ENCODE results near the gene ZMYND11. TPM values are rescaled to one million over a fixed set of nuclear protein-coding genes. Genes with fewer than 3 reads are reported as not detected.

ZMYND11 gene
- total and polyA plus RNA-seq, 2 of the 8 experiments (the other 6 are each of a cell fraction or from before 2014, with no cell fraction given), result 7.5 to 26.6 TPM

GRCh38 chr10:271722-272121 lies 136.5 kb downstream of the ZMYND11 start:
- H3K9me3 ChIP-seq (ENCODE audit: insufficient read depth in 2 of 2, low read depth in 1 of 2, low read length in 1 of 2), result no peaks in the 10 kb centered on the region
- no peak overlapping the region for H3K23ac ChIP-seq (ENCODE audit: insufficient read length)
- no peak overlapping the region for H4K5ac ChIP-seq (ENCODE audit: insufficient read length, low read depth, low read length)
- no peak overlapping the region for H3K4me2 ChIP-seq (ENCODE audit: insufficient read depth in 1 of 2, low read depth in 2 of 2, low read length in 2 of 2)
- no peak overlapping the region for H4K91ac ChIP-seq (replicated peaks; ENCODE audit: insufficient read length, low read length)
- H2BK15ac ChIP-seq (ENCODE audit: low read length), result no peak overlapping the region
- H3K4me1 ChIP-seq (replicated peaks in 1 of 4; ENCODE audit: control insufficient read depth in 3 of 4, insufficient read depth in 4 of 4, low read length in 3 of 4), result peaks cover 0 to 5% (median 3%) of the 10 kb centered on the region in 4 experiments; a peak in 3 of 7 replicates
- H3K9ac ChIP-seq (replicated peaks in 1 of 4; ENCODE audit: extremely low read depth in 1 of 4, low read depth in 3 of 4, low read length in 3 of 4), result no peak overlapping the region
- no peak overlapping the region for H2AK5ac ChIP-seq (ENCODE audit: low read depth, low read length)
- no peaks in the 10 kb centered on the region; a peak in 1 of 7 replicates for H3K27me3 ChIP-seq (replicated peaks in 1 of 4; ENCODE audit: control insufficient read depth in 3 of 4, extremely low read depth in 1 of 4, insufficient read depth in 3 of 4, low read length in 3 of 4)
- H3K23me2 ChIP-seq (ENCODE audit: low read depth, low read length), result no peaks in the 10 kb centered on the region
- no peaks in the 10 kb centered on the region for H3K79me2 ChIP-seq (ENCODE audit: control insufficient read depth in 1 of 2, insufficient read depth in 2 of 2, low read length in 2 of 2)
- H2BK12ac ChIP-seq (ENCODE audit: low read depth, low read length), result no peak overlapping the region
- no peak overlapping the region for H3K18ac ChIP-seq (ENCODE audit: extremely low read depth, low read length)
- H4K8ac ChIP-seq (ENCODE audit: extremely low read depth, insufficient read depth, low read length), result no peak overlapping the region
- ChIA-PET CTCF (ENCODE audit: partially characterized antibody) (interaction anchor here (0.8 to 3.0 kb wide), 6 partner anchors 8 to 517 kb away, joined by 3 to 10 read pairs (median 4); no protein-coding TSS in a partner anchor), POLR2A (ENCODE audit: partially characterized antibody) (no interaction called here)
- no peak overlapping the region for H2BK120ac ChIP-seq (replicated peaks; ENCODE audit: low read depth, low read length)
- no peak overlapping the region for H2BK5ac ChIP-seq (ENCODE audit: low read depth, low read length)
- no peak overlapping the region for H3K14ac ChIP-seq (ENCODE audit: insufficient read length)
- 94% methylated on average over 6 of the region's 6 CpGs; no CpG with 5 or more reads in 1 of the 2 experiments for whole genome bisulfite sequencing, 2 experiments (ENCODE audit: extremely low coverage in 1 of 2, insufficient coverage in 1 of 2, insufficient read length in 1 of 2, insufficient replicate concordance in 2 of 2, low coverage in 1 of 2, low lambda C conversion rate in 2 of 2, missing lambda C conversion rate in 1 of 2)
- H2BK20ac ChIP-seq (ENCODE audit: low read length), result no peak overlapping the region
- H4K20me1 ChIP-seq (replicated peaks in 1 of 2; ENCODE audit: control insufficient read depth in 1 of 2, insufficient read depth in 2 of 2, low read length in 2 of 2), result no peaks in the 10 kb centered on the region
- FAIRE-seq (no peak), DNase-seq (ENCODE audit: low read depth in 1 of 2, low spot score in 2 of 2) (no peak)
- TF ChIP-seq SP2 (IDR thresholded peaks at IDR 0.05; ENCODE audit: low read length), result no peak
- TF ChIP-seq MAFK (IDR thresholded peaks at IDR 0.05; ENCODE audit: low read depth, low read length), result 0 out of 2 replicates have a peak, but pooled peaks have one; percentile 13
- H3K4ac ChIP-seq (replicated peaks; ENCODE audit: insufficient read length, low read depth, low read length), result no peak overlapping the region
- no peaks in the 10 kb centered on the region for H3K79me1 ChIP-seq (ENCODE audit: low read depth, low read length)
- no peaks in the 10 kb centered on the region for H3K36me3 ChIP-seq (ENCODE audit: control insufficient read depth in 2 of 4, insufficient read depth in 4 of 4, low read length in 3 of 4)
- H3K27ac ChIP-seq (ENCODE audit: low read depth, low read length), result no peak overlapping the region
- H2AFZ ChIP-seq (ENCODE audit: low read length), result no peak overlapping the region
- H3K4me3 ChIP-seq (ENCODE audit: extremely low read depth in 1 of 4, insufficient read depth in 2 of 4, low read depth in 3 of 4, low read length in 4 of 4), result no peak overlapping the region
- H3K56ac ChIP-seq (replicated peaks; ENCODE audit: insufficient read length, low read depth, low read length), result no peak overlapping the region
